ENCODE data around the gene TM9SF4.
"Not testable (repeated sequence)": the region's sequence is repeated elsewhere in the genome, so short reads cannot be mapped to it uniquely, and the experiment has no call there.

The TM9SF4 gene

DNA sequence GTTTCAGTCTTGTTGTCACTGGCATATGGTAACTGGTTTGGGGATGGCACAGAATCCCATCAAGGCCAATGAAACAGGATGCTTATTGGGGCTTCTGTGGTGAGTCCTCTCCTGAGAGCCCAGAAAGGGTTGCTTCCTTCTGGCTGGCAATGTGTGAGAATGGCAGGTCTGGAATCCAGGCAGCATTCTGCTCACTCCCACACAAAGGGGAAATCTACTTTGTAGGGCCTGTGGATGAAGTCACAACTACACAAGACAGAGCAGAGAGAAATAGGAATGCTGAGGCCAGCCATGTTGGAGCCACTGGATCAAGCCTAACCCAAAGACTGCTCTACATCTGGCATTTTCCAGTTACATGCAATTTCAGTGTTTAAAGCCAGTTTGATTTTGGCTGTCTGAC is 82.4 kb downstream of the TM9SF4 start:
- DNase-seq, result no peak

DNA sequence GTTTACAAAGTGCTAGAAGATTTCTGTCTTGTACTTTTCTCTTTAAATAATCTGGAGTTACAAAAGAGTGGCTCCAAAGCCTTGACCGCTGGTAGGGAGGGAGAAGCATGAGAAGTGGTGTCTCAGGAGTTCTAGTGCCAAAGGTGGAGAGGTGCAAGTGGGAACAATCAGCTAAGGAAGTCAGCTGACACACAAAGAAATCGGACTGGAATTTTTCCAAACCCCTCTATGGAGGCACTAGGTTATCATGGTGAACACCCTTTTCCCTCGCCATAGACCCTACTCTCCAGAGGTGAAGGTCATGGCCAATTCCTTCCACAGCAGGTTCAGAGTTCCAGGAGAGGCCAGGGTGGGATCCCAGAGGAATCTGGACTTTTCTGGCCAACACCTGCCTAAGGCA is 83.2 kb downstream of the TM9SF4 start:
- DNase-seq, result no peak

DNA sequence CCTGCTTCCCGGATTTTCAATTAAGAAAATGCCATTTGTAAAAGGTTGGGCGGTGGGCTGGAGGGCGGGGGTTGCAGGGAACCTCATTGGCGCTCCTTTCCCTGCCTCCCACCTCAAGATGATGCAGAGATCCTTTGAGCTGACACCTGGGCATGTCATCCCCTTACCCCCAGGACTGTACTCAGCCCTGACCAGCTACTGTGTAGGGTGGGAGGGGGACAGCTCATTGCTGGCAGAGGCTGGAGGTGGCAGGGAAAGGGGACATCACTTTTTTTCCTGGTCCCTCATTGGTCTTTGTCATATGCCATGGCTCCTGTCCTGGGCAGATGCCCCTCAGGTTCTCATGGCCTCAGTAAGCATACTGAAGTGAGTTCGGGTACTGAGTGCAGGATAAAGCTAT is 83.8 kb downstream of the TM9SF4 start:
- not testable (repeated sequence) for DNase-seq

DNA sequence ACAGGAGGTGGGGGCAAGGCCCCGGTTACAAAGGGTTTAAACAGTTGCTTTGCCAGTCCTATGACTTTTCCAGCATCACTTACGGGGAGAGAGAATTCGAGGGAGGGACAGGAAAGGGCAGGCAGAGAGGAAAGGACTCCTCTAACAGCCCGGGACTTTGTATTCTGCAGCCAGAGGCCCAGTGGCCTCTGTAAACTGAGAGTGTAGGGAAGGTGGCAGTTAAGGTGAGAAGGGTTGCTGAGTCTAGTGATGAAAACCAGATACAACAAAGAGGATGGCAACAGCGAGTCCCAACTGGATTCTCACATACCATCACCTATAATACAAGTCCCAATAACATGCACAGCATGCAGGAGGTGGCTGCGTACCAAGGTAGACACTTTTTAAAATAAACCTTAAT is 84.5 kb downstream of the TM9SF4 start:
- DNase-seq, result no peak

DNA sequence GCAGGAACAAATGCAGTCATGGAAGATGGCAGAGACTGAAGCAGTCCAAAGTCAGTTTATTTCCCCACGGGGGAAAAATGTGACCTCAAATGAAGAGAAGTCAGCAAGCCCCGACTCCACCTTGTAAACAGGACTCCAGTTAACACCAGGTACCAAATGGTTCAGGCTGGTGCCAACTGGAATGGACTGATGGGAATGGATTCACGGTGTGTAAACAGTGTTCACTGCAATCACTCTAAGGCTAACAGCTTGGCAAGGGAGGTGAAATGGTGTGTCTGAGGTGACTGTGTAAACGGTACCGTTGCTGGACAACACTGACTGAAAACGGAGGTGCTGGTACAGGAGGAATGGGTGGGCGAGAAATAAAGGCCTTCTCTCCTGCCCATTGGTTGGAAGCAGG is 86.1 kb downstream of the TM9SF4 start:
- no peak for DNase-seq

DNA sequence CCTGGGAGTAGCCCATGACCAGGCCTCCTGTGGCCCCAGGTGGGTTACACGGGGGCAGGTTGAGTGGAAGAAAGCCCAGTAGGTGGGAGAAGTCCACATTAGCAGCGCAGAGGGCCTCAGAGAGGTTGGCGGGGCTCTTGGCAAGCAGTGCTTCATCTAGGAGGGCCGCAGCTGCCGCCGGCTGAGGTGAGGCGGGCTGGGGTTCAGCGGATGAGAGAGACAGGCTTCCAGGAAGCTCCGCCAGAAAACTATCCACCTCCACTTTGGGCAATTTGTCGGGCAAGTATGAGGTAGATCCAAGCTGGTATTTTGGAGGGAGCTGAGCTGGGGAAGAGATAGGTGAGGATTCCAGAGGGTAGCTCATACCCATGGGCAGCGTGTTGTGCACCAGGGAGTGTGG is 87.1 kb downstream of the TM9SF4 start:
- DNase-seq, result not testable (repeated sequence)

DNA sequence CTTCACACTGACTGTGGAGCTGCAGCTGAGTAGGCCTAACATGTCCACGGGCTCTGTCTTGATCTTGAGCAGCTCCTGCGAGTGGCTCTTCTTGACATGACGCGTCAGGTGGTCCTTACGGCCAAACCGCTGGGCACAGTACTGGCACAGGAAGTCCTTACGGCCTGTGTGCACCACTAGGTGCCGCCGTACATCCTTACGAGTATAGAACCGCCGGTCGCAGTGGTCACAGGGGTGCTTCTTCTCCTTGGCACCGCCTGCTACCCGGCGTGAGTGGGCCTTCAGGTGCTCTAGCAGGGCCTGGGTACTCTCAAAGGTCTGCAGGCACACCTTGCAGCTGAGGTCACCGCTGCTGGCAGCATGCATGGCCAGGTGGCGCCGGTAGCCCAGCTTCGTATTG is 87.6 kb downstream of the TM9SF4 start:
- DNase-seq, result not testable (repeated sequence)

DNA sequence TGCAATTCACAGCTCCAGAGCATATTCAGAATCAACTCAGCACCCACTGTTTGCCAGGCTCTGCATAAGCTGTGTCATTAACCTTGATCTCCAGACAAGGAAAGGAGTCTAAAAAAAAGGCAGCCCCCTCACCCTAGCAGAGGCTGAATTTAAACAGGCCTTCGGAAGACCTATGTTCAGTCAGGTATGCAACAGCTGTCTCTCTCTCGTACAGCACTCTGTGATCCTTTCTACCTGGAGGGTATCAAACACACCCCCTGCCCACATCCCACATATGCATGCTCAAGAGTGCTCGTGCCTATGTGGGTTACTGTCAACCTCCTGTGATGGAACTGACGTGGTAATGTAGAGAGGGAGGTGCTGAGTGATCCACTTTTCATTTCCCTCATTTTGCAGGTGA is 89.5 kb downstream of the TM9SF4 start:
- DNase-seq, result no peak

DNA sequence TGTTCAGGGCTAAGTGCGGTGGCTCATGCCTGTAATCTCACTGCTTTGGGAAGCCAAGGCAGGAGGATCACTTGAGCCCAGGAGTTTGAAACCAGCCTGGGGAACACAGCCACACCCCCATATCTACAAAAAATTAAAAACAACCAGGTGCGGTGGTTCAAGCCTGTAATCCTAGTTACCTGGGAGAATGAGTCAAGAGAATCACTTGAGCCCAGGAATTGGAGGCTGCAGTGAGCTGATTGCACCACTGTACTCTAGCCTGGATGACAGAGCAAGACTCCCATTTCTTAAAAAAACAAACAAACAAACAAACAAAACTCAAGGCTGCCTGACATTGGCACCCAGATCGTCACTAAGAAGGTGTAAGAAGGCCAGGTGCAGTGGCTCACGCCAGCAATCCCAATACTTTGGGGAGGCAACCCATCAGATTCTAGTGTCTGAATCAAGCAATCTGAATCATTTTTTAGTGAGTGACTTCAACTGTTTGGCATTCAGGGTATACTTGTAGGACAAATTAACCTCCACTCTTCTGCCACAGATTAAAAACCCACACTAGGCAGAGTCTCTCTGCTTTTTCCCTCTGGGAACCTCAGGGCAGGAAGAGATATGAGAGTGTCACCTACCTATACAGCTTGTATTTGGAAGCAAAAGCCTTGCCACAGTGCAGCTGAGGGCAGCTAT is 91.9 kb downstream of the TM9SF4 start:
- DNase-seq, result no peak

DNA sequence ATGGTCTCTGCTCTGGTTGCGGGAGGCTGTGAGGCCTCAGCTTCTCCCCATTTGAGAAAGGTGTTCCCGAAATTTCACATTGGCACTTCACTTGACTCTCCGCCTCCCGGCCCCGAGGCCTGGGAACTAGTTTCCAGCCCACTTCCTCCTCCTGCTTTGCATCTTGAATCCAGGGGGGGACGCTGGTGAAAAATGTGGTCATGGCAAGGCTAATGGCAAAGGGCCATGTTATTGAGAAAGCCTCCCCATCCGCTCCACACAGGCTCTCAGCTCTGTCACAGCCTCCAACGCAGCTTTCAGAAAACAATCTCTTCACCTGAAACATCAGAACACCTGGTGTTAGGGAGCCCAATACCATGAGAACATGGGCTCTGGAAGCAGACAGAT is 92.5 kb downstream of the TM9SF4 start:
- DNase-seq, result no peak

DNA sequence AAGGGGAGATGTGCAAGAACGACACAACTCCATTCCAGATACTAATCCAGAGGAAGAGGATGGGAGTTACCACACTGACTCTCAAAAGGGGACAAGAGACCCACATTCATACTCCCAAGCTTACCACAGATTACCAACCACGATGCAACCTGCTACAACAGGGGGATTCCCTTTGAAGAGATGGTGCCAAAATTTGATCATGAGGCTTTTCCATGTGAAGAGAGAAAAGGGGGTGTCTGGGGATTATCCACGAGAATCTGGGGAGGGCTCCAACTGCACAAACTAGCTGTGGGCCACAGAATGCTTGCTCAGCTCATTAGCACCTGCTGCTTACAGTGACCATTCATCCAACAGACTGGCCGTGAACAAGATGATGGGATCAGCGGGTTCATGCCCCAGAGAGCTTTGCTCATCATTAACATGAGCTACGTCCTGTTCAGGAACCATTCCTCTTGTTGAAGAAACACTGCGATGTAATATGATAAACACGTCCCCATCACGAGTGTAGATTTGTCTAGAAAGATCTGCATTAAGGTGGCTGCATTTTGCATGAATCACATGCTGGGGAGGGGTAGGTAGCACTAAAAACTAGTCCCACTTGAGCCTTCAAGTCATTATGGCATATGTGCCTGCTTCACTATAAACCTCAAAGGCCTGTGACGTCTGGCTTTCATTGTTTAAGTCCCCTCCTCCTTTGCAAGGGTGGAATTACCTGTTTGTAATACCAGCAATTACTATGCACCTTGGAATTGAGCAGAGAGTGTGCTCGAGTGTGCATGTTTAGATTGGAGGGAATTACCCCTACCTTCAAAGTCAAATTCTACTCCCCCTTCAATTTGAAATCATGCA is 94.1 kb downstream of the TM9SF4 start:
- no peak for DNase-seq

DNA sequence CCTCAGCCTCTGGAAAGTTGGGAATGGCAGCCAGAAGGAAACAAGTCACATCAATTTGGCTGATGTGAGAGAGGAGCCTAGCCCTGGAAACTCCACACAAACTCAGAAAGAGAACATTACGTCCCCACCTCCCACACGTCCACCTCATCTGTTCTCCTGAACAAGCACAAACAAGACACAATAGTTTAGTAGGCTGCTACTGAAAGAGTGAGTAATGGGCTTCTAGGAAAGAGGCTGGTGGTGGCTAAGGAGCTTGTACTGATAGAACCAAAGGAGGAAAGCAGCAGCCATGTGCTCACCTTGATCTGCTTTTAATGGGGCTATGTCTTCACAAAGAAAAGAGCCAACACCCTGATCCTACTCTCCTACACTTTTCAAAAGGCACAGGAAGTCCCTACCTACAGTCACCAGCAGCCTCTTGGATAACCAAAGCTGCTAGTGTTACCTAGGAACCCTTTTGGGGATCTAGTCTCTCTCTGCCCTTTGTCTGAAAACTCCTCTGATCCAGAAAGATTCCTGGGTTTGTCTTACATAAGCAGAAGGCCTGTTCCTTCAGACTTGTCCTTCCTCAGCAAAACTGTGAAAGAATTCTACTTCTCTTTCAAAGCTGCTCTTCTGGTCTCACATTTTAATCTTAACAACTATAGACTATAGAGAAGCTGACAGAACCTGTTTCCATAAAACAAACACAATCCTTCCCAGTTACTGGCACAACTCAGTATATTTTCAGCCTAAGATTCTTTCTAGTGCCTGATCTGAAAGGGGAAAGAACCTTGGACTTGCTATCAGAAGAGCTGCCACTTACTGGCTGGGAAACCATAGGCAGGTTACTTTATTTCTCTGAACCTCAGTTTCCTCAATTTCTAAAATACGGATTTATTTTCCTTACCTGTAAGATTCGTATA is 94.9 kb downstream of the TM9SF4 start:
- DNase-seq, result peak; percentile 48

DNA sequence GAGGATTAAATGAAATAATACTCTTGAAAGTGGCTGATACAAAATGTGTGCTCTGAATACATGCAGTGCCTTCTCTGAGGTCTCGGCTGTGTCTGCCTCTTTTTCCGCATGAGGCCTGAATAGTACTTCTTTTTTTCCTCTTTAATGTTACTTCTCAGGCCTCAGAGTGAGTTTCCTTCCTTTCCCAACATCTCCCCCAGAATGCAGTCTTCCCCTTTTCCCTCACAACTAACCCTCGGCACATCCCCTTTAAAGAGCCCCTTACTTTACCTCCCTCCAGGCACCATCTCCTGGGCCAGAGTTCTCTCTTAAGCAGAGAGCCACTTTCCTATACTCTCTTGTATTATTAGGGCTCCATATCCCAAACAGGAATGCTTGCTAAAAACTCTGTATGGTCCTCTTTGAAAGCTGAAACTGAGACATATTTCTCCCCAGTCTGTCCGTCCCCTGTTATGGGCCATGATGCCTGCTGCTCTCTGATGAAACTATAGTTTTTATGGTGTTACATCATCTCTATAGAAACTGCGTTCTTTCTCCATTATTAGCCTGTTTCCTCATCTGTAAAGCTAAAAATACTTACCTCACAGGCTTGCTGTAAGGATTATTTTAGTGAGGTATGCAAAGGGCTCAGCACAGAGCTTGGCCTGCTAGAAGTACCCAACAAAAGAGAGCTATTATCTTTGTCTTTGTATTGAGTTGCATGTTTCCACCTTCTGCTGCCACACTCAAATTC is 95.8 kb downstream of the TM9SF4 start:
- no peak for DNase-seq

DNA sequence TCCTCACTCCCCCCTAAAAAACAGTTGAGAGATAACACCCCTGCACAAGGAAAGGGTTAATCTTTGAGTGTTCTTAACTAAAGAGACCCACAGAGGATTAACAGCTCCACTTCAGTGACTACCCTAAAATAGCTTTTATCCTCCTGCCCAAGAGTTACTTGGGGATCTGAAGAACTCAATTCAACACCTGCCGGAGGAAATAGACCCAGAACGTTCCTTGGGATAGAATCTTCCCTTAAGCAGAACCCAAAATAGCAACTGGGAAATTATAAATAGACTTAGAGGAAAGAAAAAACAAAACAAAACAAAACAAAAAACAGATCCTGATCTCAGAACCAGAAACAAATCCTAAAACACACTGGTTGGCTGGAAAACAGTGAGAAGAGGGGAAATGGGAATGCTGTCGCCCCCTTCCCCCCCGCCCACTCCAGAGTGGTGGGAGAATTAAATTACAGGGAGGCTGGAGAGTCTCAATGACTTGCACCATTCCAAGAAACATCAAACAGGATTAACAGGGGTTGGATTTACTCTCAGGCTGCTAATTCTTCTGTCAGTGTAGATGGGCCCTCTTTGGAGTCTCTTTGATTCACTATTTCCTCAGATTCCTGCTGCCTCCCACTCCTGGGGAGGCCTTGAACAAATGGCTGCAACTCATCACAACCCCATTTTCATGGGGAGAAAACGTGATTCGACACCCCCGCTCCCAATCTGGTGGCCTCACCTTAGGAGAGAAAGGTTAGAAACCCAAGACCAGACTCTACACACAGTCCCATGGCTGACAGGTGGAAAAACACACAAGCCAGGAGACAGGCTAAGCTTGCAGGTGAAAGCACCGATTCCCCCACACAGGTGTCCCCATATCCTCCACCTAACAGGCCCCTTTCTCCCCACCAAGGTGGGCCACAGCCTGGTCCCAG is 96.6 kb downstream of the TM9SF4 start:
- no peak for DNase-seq

DNA sequence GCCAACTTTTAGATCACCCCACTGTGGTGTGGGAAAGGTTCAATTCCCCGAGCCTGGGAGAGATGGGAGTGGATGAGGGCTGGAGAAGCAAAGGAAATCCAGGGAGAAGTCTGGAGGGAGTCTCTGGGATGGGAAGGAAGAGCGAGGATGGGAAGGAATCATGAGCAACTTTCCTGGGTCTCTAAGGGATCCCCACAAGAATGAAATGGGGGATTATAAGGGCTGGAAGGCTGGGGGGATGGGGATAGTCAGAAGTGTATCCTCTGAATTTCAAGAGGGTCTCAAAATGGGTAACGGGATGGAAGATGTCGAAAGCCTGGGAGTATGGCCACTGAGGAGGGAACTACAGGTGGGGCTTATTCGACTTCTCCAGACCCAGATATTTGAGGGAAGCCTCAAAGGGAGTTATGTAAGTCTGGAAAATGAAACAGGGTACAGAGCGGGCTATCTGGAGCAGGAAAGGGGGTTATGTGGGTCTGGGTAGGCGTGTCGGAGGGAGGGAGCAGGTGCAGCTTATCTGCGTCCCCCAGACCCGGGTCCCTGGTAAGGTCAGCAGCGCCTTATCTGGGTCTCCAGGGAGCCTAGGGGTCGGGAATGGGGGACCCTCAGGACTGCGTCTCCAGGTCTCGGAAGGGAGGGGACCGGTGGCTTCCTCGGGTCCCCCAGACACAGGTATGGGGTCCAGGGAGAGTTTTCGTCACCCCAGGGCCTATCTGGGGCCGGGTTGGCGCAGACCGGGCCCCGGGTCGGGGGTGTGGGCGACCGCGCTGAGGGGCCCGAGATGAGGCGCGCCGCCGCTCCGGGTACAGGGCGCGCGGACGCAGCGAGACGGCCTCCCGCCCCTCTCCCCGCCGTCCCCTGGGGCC is 97.5 kb downstream of the TM9SF4 start:
- no peak for DNase-seq

DNA sequence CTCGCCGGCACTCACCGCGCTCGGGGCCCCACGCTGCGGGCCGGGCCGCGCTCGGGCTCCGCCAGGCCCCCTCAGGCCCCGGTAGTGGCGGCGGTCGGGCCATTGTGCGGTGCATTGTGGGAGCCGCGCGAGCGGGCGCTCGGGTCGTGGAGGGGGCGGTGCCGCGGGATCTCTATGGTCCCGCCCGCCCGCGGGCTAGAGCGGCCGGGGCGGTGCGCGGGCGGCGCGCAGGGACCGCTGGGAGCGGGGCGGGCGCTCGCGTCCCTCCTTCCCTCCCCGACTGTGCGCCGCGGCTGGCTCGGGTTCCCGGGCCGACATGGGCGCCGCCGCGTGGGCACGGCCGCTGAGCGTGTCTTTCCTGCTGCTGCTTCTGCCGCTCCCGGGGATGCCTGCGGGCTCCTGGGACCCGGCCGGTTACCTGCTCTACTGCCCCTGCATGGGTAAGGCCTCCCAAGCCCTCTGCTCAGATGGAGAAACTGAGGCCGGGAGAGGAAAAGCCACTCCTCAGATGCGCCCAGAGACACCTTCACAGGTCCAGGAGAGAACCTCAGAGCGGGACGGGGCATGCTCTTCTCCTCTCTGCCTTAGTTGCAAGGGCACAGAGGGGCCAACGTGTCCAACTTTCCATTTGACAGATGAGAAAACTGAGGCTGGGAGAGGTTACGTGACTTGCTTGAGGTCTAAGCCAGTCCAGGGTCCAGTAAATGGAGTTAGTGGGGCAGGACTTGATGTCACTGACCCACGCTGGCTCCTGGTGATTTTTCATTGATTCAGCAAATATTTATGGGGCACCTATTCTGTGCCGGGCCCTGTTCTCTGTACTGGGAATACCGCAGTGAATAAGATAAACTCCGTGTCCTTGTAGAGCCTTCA is 98.3 kb downstream of the TM9SF4 start, which contains the start of the genes PLAGL2 and POFUT1:
TSS of gene PLAGL2 (minus strand) at position 118 of the 873 bp plus-strand sequence. CDS start 5,565 bp downstream, outside the sequence.
TSS of gene POFUT1 (plus strand) at position 255 of the 873 bp plus-strand sequence. CDS start at position 317, 62 bp downstream.
- DNase-seq, result peak; percentile 86

DNA sequence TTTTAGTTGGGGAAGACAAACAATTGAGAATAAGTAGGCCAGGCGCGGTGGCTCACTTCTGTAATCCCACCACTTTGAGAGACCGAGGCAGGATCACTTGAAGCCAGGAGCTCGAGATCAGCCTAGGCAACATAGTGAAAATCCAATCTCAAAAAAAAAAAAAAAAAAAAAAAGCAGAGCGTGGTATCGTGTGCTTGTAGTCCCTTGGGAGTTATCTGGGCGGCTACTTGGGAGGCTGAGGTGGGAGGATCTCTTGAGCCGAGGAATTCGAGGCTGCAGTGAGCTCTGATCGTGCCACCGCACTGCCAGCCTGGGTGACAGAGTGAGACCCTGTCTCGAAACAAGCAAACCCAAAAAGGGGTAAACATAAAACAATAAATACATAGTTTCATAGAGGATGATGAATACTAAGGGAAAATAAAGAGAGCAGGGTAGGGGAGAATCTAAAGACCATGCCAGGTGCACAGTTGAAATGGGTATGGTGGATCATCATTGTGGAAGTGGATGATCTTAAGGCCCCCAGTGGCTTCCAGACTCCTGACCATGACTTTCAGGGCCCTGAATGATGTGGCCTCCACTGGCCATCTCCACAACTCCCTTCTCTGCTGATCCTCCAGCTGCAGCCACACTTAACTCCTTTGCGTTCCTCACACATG is 99.1 kb downstream of the TM9SF4 start:
- DNase-seq, result no peak

DNA sequence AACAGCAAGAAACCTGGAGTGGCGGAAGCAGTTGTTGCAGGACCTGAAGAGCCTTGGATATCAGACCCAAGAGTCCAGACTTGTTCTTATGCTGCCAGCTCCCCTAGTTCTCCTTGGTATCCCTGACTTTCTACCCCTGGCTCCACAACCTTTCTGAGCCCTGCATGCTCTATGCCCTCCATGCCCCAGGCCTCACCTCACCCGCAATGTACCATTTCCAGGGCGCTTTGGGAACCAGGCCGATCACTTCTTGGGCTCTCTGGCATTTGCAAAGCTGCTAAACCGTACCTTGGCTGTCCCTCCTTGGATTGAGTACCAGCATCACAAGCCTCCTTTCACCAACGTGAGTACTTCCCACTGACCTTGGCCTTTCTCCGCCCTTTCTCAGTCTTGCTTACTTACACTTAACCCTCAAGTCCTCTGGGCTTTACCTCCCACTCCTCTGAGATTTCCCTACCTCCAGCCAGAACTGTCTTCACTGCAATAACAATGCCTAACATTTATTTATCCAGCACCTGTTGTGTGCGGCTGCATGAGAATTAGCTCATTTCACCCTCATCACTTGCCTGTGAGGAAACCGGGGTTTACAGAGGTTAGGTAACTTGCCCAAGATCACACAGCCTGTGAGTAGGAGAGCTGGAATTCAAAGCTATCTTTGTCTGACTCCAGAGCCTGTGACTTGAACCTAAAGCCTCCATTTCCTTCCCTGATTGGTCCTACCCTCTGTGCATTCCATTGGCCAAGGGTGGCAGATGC is 100.5 kb downstream of the TM9SF4 start:
- no peak for DNase-seq

All from activated T-cell treated with anti-CD3 and anti-CD28 coated beads for 4 hours (primary cell).